GM18520 (cell line): ENCODE measurements around the gene SLC8A2.
A peak's percentile ranks its signal among the peaks of the same experiment; 100 is the strongest.

ENCODE experiments used
- ATAC-seq: cut with Tn5 transposase; IDR thresholded peaks from one replicate; pipeline ENCODE4 v1.9.1; 2021; ENCODE audit not compliant: unreplicated experiment

SLC8A2 gene

DNA sequence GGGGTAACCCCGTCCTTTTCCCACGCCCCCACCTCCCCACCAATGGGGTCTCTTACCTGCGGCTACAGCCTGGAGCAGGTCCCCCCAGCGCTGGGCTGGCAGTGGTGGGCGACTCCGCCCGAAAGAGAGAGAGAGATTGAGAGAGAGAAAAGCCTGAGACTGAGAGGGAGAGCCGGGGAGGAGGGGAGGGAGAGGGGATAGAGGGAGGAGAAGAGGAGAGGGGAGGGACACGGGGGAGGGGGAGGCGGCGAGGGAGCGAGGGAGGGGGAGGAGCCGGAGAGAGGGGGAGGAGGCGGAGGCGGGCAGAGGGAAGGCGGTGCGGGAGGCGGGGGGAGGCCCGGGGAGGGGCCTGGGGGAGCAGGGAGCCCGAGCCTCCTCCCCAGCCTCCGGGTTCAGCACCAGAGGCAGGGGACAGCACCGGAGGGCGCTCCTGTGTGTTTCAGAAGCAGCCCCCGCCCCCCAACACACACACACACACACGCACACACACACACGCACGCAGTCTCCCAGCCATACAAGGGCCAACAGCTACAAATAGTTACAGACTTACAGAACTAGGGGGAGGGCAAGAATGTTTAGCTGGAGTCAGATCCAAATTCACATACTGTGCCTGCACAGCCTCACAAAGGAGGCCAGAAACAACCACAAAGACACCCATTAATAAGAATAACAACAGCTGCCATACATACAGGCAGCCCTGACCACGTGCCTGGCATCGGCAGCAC is at the start of gene SLC8A2:
Gene SLC8A2, minus strand, starts transcription at position 161 of the 725 bp plus-strand sequence. CDS start 5,490 bp downstream, outside the sequence.
- no peak for ATAC-seq

GRCh38 chr19:47520839-47521238 is 49.1 kb upstream of the SLC8A2 start:
- no peak for ATAC-seq

GRCh38 chr19:47520343-47520806 is 48.7 kb upstream of the SLC8A2 start:
- no peak for ATAC-seq

DNA sequence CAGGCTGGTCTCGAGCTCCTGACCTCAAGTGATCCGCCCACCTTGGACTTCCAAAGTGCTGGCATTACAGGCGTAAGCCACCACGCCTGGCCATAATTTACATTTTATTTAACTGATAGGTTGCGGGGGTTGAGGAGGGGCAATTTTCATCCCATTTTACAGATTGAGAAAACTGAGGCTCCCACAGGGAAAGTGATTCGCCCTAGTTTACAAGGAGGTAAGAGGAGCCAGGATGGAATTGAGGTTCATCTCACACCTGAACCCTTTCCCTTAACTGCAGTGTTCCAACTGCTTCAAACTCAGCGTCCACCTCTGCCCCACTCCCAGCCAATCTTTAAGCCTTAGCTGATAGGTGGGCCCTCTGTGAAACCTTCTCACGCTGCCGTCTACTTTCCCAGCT is 47.2 kb upstream of the SLC8A2 start:
- no peak for ATAC-seq

GRCh38 chr19:47518139-47518538 is 46.4 kb upstream of the SLC8A2 start:
- no peak for ATAC-seq

- peak; percentile 70 for ATAC-seq
Observed at GRCh38 chr19:47514869-47515588, 43.3 kb upstream of the SLC8A2 start, which contains the start of gene NAPA. Gene NAPA (minus strand): TSS chr19:47515063. CDS start chr19:47514940, 123 bp downstream.

- no peak for ATAC-seq
Observed at GRCh38 chr19:47514151-47514868, 42.6 kb upstream of the SLC8A2 start.

DNA sequence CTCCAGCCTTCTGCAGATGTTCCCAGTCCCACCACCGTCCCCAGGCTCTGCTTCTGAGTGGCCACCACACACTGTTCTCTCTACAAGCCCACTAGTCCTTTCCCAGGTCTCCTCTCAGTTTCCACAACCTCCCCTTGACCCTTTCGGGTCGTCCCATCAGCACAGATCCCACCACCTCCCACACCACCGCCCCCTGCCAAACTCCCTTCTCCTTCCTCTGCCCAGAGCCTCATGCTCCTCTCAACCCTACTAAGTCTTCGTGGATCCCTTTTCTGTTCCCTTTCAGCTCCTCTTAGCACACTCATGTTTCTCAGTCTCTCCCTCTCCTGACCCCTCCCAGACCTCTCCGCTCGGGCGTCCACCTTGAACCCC is 41.2 kb upstream of the SLC8A2 start:
- ATAC-seq, result no peak

- ATAC-seq, result no peak
Observed at GRCh38 chr19:47512183-47512947, 40.7 kb upstream of the SLC8A2 start.

GRCh38 chr19:47511681-47512080 is 40.0 kb upstream of the SLC8A2 start:
- no peak for ATAC-seq

DNA sequence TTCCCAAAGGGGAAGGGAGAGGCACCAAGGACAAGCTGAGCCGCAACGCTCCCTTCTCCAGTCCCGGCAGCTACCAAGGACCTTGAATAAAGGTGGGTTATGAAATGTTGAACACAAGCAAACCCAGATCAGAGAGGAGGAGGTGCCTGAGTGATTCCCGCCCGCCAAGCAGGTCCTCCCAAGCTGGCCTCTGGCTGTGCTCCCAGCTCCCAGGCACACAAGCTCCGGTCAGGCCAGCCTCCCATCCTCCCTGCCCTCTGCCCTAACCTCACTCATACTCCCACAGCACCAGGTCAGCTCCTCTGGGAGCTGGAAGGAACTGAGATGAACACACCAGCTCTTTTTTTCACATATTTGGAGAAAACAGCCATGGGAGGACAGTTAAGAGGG is 39.4 kb upstream of the SLC8A2 start:
- no peak for ATAC-seq

DNA sequence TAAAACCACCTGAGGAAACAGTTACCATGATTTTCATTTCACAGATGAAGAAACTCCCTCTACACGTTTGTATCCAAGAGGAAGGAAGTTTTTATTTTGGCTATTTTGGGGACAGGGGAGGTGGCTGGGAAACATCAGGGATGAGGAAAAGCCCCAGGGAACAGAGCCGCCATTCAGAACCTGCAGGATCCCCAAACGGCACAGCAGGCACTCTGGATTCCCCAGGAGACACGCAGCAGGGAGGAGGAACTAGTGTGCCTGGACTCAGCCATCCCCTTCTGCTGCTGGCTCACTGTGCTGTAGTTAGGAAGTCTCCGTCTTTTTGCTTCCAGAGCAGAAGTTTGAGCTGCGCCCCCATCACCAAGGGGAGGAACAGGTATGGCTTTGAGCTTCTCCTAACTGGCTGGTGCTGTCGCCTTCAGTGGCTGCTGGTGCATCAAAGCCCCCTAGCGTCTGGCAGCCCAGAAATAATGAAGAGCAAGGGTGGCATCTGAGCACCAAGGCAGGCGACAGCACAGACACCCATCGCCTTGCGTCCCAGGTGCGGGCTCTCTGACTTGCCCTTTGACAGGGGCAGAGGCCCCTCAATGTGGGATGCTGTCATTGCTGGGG is 38.9 kb upstream of the SLC8A2 start:
- ATAC-seq, result no peak

DNA sequence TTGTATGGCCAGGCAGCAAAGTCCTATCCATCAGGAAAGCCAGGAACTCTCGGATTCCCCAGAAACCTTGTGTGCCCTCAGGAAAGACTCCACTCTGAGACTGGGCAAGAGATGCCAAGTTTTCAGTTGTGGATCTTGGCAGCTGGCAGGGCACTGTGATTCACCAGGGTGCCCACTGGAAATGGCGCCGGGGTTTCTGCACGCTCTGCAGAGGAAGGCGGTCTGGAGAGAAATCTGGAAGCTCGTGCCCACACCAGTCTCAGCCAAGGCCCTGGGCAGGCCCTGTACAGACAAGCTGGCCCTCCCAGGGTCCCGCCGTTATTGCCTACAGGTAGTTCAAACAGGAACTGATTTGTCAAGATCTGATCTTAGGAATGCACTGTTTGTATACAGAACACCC is 38.3 kb upstream of the SLC8A2 start:
- no peak for ATAC-seq

DNA sequence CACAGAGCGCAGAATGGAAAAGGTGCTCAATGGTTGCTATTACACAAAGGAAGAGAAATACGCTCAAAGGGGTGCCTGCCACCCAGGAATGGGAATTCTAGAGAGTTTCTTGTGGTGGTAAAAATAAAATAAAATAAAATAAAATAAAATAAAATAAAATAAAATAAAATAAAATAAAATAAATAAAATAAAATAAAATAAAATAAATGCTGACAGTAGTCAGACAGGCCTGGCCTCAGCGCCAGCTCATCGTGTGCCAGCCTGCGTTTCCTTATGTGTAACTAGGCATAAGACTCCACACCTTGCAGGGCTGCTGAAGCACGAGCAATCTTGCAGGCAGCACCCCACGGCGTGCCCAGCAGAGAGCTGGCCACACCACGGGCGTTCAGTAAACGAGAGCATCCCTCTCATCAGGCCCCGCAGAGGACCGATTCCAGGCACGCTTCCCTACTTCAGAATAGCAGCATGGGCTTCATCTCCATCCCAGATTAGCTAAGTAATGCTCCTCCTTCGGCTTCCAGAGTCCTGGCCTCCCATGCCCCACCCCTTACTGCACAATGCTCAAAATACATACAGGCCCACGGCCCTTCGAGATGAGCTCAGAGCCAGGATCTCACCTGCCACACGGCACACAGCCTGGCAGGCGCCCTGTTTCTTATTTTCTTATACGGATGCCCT is 37.6 kb upstream of the SLC8A2 start:
- no peak for ATAC-seq

GRCh38 chr19:47508721-47509120 is 37.0 kb upstream of the SLC8A2 start:
- ATAC-seq, result no peak

DNA sequence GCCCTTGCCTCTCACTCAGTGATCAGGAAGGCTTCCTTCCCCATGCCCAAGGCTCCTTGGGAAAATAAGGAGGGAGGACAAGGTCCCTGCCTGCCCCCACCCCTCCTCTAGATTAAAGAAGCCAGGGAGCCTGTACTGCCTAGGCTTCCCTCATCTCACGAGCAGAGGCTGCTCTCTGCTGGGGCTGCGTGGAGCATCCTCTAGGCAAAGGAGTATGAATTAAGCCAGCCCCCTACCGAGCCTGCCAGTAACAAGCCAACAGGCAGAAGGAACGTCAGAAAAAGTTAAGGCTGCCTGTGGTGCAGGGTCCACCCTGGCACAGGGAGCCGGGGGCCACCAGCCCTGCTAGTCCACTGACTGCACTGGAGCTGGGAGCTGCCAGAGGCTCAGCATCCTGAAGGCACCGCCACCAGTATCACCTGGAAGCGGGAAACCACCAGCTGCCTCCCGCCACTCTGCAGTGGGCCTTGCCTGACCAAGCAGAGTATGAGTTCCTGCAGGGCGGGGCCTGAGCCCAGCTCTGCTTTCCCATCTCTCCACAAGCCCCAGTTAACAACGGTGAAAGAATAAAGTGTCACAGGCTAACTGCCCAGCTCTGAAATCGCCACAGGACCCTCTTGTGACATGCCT is 36.3 kb upstream of the SLC8A2 start:
- no peak for ATAC-seq

GRCh38 chr19:47507012-47507411 is 35.3 kb upstream of the SLC8A2 start:
- ATAC-seq, result no peak

DNA sequence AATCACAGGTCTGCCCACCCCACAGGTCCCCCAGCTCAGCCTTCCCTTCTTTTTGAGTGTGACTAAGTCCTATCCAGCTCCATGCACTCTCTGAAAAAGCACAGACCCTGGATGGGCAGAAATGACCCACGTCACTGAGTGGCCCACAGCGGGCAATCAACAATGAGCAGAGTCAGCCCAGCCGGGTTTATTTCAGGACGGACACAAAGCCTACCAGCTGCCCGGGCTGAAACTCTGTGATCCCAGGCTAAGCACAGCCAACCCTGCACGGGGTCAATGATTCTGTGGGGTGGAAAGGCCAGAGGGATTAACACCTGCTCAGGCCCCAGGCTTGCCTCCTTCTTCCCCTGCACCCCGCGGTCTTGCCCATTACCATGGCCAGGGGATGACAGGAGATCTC is 34.8 kb upstream of the SLC8A2 start:
- no peak for ATAC-seq

DNA sequence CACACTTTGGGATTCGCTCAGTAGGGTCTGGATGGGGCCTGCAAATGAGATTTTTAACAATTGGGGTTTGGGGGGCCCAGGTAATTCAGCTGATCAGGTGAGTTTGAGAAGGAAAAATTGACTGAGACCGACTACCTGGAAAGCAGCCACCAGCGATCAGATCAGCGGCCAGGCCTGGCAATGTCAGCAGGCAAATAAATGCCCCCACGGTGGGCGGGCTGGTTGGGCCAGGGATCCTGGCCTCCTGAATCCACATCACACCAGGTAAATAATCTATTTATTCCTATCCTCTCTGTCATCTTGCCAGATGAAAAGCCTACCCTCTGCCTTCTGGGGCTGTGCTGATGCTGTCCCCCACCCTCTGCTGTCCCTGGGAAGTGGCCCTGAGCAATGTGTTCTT is 33.8 kb upstream of the SLC8A2 start:
- ATAC-seq, result no peak

DNA sequence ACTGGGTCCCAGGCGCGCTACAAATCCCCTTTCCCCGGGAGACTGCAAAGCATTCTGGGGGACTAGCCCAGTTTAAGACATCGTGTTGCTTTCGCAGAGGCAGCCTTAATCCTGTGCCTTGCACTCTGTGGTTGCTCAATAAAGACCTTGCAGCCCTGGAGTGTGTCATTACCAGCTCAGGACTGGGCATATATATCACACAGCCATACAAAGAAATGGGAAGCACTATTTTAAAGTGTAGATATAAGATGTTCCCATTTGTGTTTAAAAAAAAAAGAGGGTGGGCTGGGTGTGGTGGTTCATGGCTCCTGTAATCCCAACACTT is 32.1 kb upstream of the SLC8A2 start:
- ATAC-seq, result no peak
